HCT116 (cell line): Measurements from ENCODE around the gene RHOB. TPM values are rescaled to one million over a fixed set of nuclear protein-coding genes. Genes with fewer than 3 reads are reported as not detected.

Experiments used
- ATAC-seq: fragments of 200-7000 bp; cut with Tn5 transposase; 2 replicates; pipeline ENCODE4 v1.9.1; 2020; ENCODE audit warnings: mild to moderate bottlenecking, moderate library complexity
- BruUV-seq: library from RNA; stranded (reverse); fragments of 400-500 nt; replicated peaks from 2 replicates; lab custom pipeline; 2021; lab: Mats Ljungman, UMichigan
- CTCF ChIA-PET: fragments of 300-600 bp; sonication (Branson Sonifier 250); formaldehyde crosslinking; loops from one replicate; lab custom pipeline; 2021; ENCODE audit warnings: antibody characterized with exemption; lab: Charles Lee
- POLR2A ChIA-PET: fragments of 300-600, 350-600 bp; sonication (Branson Sonifier 250); formaldehyde crosslinking; loops from one replicate; lab custom pipeline; 2021; ENCODE audit warnings: antibody characterized with exemption; lab: Charles Lee
- RAD21 ChIA-PET, 2 experiments: fragments of 300-600 bp; sonication (Branson Sonifier 250); formaldehyde crosslinking; loops; one replicate each; lab custom pipeline; 2023; ENCODE audit warnings: low total read pairs in 2 of 2; ENCODE audit not compliant: uncharacterized antibody in 2 of 2, unreplicated experiment in 2 of 2, low non-redundant PET in 1 of 2; lab: Charles Lee
- DNase-seq: peaks from one replicate; pipeline ENCODE4 v3.0.0-alpha.2; 2010; ENCODE audit warnings: low read depth, low spot score
- H2AFZ ChIP-seq: fragments of 200-600 bp; shearing (Covaris generic), sonication (generic); 2 replicates; pipeline ENCODE4 v1.6.1; 2017; ENCODE audit warnings: low read depth, mixed run types, mixed read lengths, antibody characterized with exemption, low read length; ENCODE audit not compliant: poor library complexity, severe bottlenecking
- H3K27ac ChIP-seq: 2 replicates; pipeline ENCODE4 v1.5.1; 2012; ENCODE audit warnings: low read depth, low read length
- H3K27me3 ChIP-seq: fragments of 200-600 bp; sonication (generic); 2 replicates; pipeline ENCODE4 v1.6.1; 2016; ENCODE audit warnings: mixed run types, low read length, mixed read lengths; ENCODE audit not compliant: insufficient read depth
- H3K36me3 ChIP-seq, 2 experiments: fragments of 200-500 bp in 1 of 2; fragments of 200-600 bp in 1 of 2; sonication (Bioruptor generic) in 1 of 2; sonication (generic) in 1 of 2; 2 replicates each; pipeline versions ENCODE4 v1.5.1 to v1.6.1; 2014 to 2016; ENCODE audit warnings: low read length in 2 of 2, inconsistent platforms in 1 of 2, mixed read lengths in 1 of 2, mixed run types in 1 of 2; ENCODE audit not compliant: insufficient read depth in 2 of 2, control insufficient read depth in 1 of 2
- H3K4me1 ChIP-seq, 2 experiments: fragments of 200-600 bp in 1 of 2; sonication (generic) in 1 of 2; 2 replicates each; pipeline versions ENCODE4 v1.5.1 to v1.6.1; 2012 to 2017; ENCODE audit warnings: low read length in 2 of 2, inconsistent platforms in 1 of 2, mild to moderate bottlenecking in 1 of 2, mixed read lengths in 1 of 2, mixed run types in 1 of 2, moderate library complexity in 1 of 2; ENCODE audit not compliant: insufficient read depth in 2 of 2, control insufficient read depth in 1 of 2
- H3K4me2 ChIP-seq: fragments of 200-600 bp; sonication (generic); 2 replicates; pipeline ENCODE4 v1.6.1; 2017; ENCODE audit warnings: mixed run types, low read length, mixed read lengths
- H3K4me3 ChIP-seq, 2 experiments: fragments of 200-600 bp in 1 of 2; sonication (generic) in 1 of 2; replicated peaks in 1 of 2; 2 replicates each; pipeline ENCODE4 v1.5.1; 2011 to 2016; ENCODE audit warnings: low read length in 2 of 2, control low read depth in 1 of 2, low read depth in 1 of 2, mild to moderate bottlenecking in 1 of 2, mixed read lengths in 1 of 2, mixed run types in 1 of 2
- H3K79me2 ChIP-seq: fragments of 200-600 bp; sonication (generic); 2 replicates; pipeline ENCODE4 v1.6.1; 2017; ENCODE audit warnings: mild to moderate bottlenecking, mixed run types, low read length, moderate library complexity, mixed read lengths; ENCODE audit not compliant: insufficient read depth
- H3K9ac ChIP-seq: fragments of 200-600 bp; sonication (generic); 2 replicates; pipeline ENCODE4 v1.6.1; 2016; ENCODE audit warnings: low read length, mixed read lengths
- H3K9me2 ChIP-seq: fragments of 200-600 bp; sonication (generic), shearing (Covaris generic); 2 replicates; pipeline ENCODE4 v1.6.1; 2017; ENCODE audit warnings: mixed run types, mild to moderate bottlenecking, moderate library complexity; ENCODE audit not compliant: insufficient read depth
- H3K9me3 ChIP-seq, 2 experiments: fragments of 200-500 bp in 1 of 2; fragments of 200-600 bp in 1 of 2; sonication (Bioruptor generic) in 1 of 2; sonication (generic) in 1 of 2; 2 replicates each; pipeline ENCODE4 v1.6.1; 2014 to 2017; ENCODE audit warnings: low read length in 2 of 2, mixed read lengths in 2 of 2, inconsistent platforms in 1 of 2, low read depth in 1 of 2, mild to moderate bottlenecking in 1 of 2, mixed run types in 1 of 2, moderate library complexity in 1 of 2; ENCODE audit not compliant: control insufficient read depth in 1 of 2, insufficient read depth in 1 of 2
- H4K20me1 ChIP-seq: fragments of 200-600 bp; sonication (generic), shearing (Covaris generic); 2 replicates; pipeline ENCODE4 v1.6.1; 2017; ENCODE audit warnings: mixed run types, mild to moderate bottlenecking, moderate library complexity; ENCODE audit not compliant: insufficient read depth
- CBX3 ChIP-seq: IDR thresholded peaks from 2 replicates; pipeline ENCODE4 v1.6.1; 2012; ENCODE audit warnings: low read depth
- CEBPB ChIP-seq: IDR thresholded peaks from 2 replicates; pipeline ENCODE4 v1.6.1; 2012; ENCODE audit warnings: low read depth
- ELF1 ChIP-seq: IDR thresholded peaks from 2 replicates; pipeline ENCODE4 v1.6.1; 2012; ENCODE audit warnings: low read depth, borderline replicate concordance
- EZH2 ChIP-seq: fragments of 200-600 bp; sonication (generic); IDR thresholded peaks from 2 replicates; pipeline ENCODE4 v1.6.1; 2017; ENCODE audit warnings: antibody characterized with exemption, mixed run types
- POLR2A ChIP-seq: IDR thresholded peaks from 2 replicates; pipeline ENCODE4 v1.7.0; 2011; ENCODE audit warnings: borderline replicate concordance; ENCODE audit not compliant: insufficient read depth, insufficient read length; ENCODE audit errors: extremely low read depth
- SIN3A ChIP-seq: IDR thresholded peaks from 2 replicates; pipeline ENCODE4 v1.6.1; 2012; ENCODE audit warnings: low read depth
- SP1 ChIP-seq: IDR thresholded peaks from 2 replicates; pipeline ENCODE4 v1.6.1; 2012; ENCODE audit warnings: low read depth
- SRF ChIP-seq: IDR thresholded peaks from 2 replicates; pipeline ENCODE4 v1.6.1; 2012; ENCODE audit warnings: low read depth
- TCF7L2 ChIP-seq: IDR thresholded peaks from 2 replicates; pipeline ENCODE4 v1.7.0; 2011; ENCODE audit warnings: borderline replicate concordance, inconsistent platforms; ENCODE audit not compliant: insufficient read depth, insufficient read length; ENCODE audit errors: extremely low read depth
- YY1 ChIP-seq: IDR thresholded peaks from 2 replicates; pipeline ENCODE4 v1.6.1; 2011; ENCODE audit warnings: low read length, low read depth, moderate library complexity, mild to moderate bottlenecking; ENCODE audit not compliant: insufficient replicate concordance; ENCODE audit errors: extremely low read depth
- ZFX ChIP-seq: fragments of 450-650 bp; IDR thresholded peaks from 2 replicates; pipeline ENCODE4 v1.6.1; 2017
- ZNF274 ChIP-seq: fragments of 200-500 bp; sonication (Bioruptor generic); IDR thresholded peaks from 2 replicates; pipeline ENCODE4 v1.6.1; 2014; ENCODE audit warnings: mild to moderate bottlenecking, low read depth, low read length, inconsistent platforms
- intact Hi-C: fragments of 100-400 bp; cut with micrococcal nuclease; formaldehyde crosslinking; loops from 2 replicates; pipeline ENCODE4 v1.10.0; 2022
- total RNA-seq: library from RNA; stranded (reverse); gene quantifications from one replicate; pipeline ENCODE4 v1.2.1, GENCODE V29; 2021; ENCODE audit not compliant: unreplicated experiment
- TF ChIP-seq, protein P1 (sequence below): IDR thresholded peaks from 2 replicates; pipeline ENCODE4 v1.6.1; 2012; ENCODE audit warnings: low read depth
- TF ChIP-seq, protein P2 (sequence below): IDR thresholded peaks from 2 replicates; pipeline ENCODE4 v1.6.1; 2011; ENCODE audit warnings: mild to moderate bottlenecking, low read length, moderate library complexity; ENCODE audit not compliant: insufficient replicate concordance; ENCODE audit errors: extremely low read depth

Gene RHOB
- total RNA-seq, 1 experiment from 2014 or later = 72.9 TPM

- Histone ChIP-seq H2AFZ (no peak overlapping the region), H3K27me3 (no peaks in the 10 kb centered on the region), H3K9ac (no peak overlapping the region), H3K4me3 (no peak overlapping the region), H4K20me1 (no peaks in the 10 kb centered on the region), H3K4me1 (peaks cover 4 to 12% of the 10 kb centered on the region in 2 experiments; a peak in 3 of 4 replicates), H3K9me3 (no peaks in the 10 kb centered on the region), H3K27ac (no peak overlapping the region), H3K36me3 (no peaks in the 10 kb centered on the region), H3K4me2 (no peak overlapping the region), H3K79me2 (no peaks in the 10 kb centered on the region), H3K9me2 (no peaks in the 10 kb centered on the region)
- BruUV-seq = no TSS peak
- DNase-seq = no peak
- no peak for ATAC-seq
- TF ChIP-seq CBX3 = no peak
- TF ChIP-seq, protein P1, sequence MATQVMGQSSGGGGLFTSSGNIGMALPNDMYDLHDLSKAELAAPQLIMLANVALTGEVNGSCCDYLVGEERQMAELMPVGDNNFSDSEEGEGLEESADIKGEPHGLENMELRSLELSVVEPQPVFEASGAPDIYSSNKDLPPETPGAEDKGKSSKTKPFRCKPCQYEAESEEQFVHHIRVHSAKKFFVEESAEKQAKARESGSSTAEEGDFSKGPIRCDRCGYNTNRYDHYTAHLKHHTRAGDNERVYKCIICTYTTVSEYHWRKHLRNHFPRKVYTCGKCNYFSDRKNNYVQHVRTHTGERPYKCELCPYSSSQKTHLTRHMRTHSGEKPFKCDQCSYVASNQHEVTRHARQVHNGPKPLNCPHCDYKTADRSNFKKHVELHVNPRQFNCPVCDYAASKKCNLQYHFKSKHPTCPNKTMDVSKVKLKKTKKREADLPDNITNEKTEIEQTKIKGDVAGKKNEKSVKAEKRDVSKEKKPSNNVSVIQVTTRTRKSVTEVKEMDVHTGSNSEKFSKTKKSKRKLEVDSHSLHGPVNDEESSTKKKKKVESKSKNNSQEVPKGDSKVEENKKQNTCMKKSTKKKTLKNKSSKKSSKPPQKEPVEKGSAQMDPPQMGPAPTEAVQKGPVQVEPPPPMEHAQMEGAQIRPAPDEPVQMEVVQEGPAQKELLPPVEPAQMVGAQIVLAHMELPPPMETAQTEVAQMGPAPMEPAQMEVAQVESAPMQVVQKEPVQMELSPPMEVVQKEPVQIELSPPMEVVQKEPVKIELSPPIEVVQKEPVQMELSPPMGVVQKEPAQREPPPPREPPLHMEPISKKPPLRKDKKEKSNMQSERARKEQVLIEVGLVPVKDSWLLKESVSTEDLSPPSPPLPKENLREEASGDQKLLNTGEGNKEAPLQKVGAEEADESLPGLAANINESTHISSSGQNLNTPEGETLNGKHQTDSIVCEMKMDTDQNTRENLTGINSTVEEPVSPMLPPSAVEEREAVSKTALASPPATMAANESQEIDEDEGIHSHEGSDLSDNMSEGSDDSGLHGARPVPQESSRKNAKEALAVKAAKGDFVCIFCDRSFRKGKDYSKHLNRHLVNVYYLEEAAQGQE = no peak
- TF ChIP-seq, protein P2, sequence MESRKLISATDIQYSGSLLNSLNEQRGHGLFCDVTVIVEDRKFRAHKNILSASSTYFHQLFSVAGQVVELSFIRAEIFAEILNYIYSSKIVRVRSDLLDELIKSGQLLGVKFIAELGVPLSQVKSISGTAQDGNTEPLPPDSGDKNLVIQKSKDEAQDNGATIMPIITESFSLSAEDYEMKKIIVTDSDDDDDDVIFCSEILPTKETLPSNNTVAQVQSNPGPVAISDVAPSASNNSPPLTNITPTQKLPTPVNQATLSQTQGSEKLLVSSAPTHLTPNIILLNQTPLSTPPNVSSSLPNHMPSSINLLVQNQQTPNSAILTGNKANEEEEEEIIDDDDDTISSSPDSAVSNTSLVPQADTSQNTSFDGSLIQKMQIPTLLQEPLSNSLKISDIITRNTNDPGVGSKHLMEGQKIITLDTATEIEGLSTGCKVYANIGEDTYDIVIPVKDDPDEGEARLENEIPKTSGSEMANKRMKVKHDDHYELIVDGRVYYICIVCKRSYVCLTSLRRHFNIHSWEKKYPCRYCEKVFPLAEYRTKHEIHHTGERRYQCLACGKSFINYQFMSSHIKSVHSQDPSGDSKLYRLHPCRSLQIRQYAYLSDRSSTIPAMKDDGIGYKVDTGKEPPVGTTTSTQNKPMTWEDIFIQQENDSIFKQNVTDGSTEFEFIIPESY = no peak
- TF ChIP-seq SRF = no peak
- TF ChIP-seq ZFX = no peak
- TF ChIP-seq CEBPB = no peak
- no peak for TF ChIP-seq SP1
- TF ChIP-seq EZH2 = no peak
- no peak for TF ChIP-seq YY1
- no peak for TF ChIP-seq POLR2A
- no peak for TF ChIP-seq ZNF274
- no peak for TF ChIP-seq SIN3A
- TF ChIP-seq TCF7L2 = no peak
- no peak for TF ChIP-seq ELF1
- ChIA-PET RAD21 (no interaction called here), POLR2A (interaction anchor here (0.7 kb wide), 1 partner anchor 21 kb away, joined by 3 read pairs; no protein-coding TSS in a partner anchor), CTCF (no interaction called here)
- intact Hi-C loops = no loop called here
These were observed 24.3 kb downstream of the RHOB start for GRCh38 chr2:20471148-20471547.
